Erythroblast (primary cell): ENCODE results near the gene UCN2.

Experiments
- GATA1 ChIP-seq: IDR thresholded peaks from 2 replicates; pipeline ENCODE4 v1.6.1; 2011; ENCODE audit warnings: low read depth, mild to moderate bottlenecking, control low read depth, low read length, moderate library complexity
- POLR2A ChIP-seq: IDR thresholded peaks from 2 replicates; pipeline ENCODE4 v1.6.1; 2011; ENCODE audit warnings: mild to moderate bottlenecking, low read length

DNA sequence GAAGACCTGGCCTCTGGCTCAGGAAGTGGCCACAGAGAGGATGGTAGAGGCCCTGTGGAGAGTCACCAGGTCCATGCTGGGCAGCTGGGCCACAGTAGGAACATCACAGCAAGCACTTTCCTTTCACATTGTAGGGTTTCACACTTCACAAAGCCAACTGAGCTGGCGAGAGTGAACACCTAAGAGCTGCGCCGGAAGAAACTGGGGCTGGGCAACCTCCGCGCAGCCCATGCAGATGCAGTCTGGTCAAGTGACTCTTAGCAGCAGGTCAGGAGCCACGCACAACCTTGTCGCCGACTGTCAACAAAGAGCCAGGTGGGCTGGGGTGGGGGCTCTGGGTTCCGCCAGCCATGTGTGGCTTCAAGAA is 44.3 kb downstream of the UCN2 start:
- TF ChIP-seq POLR2A (no peak), GATA1 (no peak)
